IMR-90 (cell line): ENCODE measurements around the gene DMXL1. TPM values are rescaled to one million over a fixed set of nuclear protein-coding genes. Genes with fewer than 3 reads are reported as not detected.

Experiments used
- ATAC-seq: fragments of 200-7000 bp; cut with Tn5 transposase; 2 replicates; pipeline ENCODE4 v1.9.1; 2020; ENCODE audit warnings: low read depth, mild to moderate bottlenecking, moderate library complexity
- BruUV-seq: library from RNA; stranded (reverse); fragments of 400-500 nt; replicated peaks from 2 replicates; lab custom pipeline; 2021; lab: Mats Ljungman, UMichigan
- CTCF ChIA-PET: fragments of 300-600 bp; formaldehyde crosslinking; extraction: SDS; loops from one replicate; lab custom pipeline; 2021; ENCODE audit warnings: antibody characterized with exemption; lab: Yijun Ruan, JAX
- POLR2A ChIA-PET: fragments of 300-600 bp; sonication (Branson Sonifier 250); formaldehyde crosslinking; loops from one replicate; lab custom pipeline; 2022; ENCODE audit warnings: antibody characterized with exemption; ENCODE audit not compliant: unreplicated experiment; lab: Charles Lee
- DNase-seq: peaks from one replicate; pipeline ENCODE4 v3.0.0; 2013
- H2AFZ ChIP-seq: replicated peaks from 2 replicates; pipeline ENCODE3; 2013; ENCODE audit warnings: low read length, mild to moderate bottlenecking; ENCODE audit not compliant: poor library complexity
- H2AK5ac ChIP-seq: 2 replicates; pipeline ENCODE4 v1.6.1; 2013; ENCODE audit warnings: low read depth, low read length, inconsistent platforms
- H2AK9ac ChIP-seq: replicated peaks from 2 replicates; pipeline ENCODE3; 2013; ENCODE audit warnings: mild to moderate bottlenecking, low read depth, low read length, moderate library complexity; ENCODE audit not compliant: poor library complexity
- H2BK120ac ChIP-seq: 2 replicates; pipeline ENCODE4 v1.6.1; 2013; ENCODE audit warnings: low read depth, low read length, inconsistent platforms
- H2BK15ac ChIP-seq: 3 replicates; pipeline ENCODE4 v1.6.1; 2013; ENCODE audit warnings: low read depth, low read length, inconsistent platforms
- H2BK20ac ChIP-seq: 2 replicates; pipeline ENCODE4 v1.6.1; 2013; ENCODE audit warnings: low read depth, mild to moderate bottlenecking, inconsistent platforms, low read length, moderate library complexity
- H2BK5ac ChIP-seq: 2 replicates; pipeline ENCODE4 v1.6.1; 2013; ENCODE audit warnings: mild to moderate bottlenecking, low read depth, low read length, inconsistent platforms; ENCODE audit not compliant: poor library complexity, severe bottlenecking
- H3K14ac ChIP-seq: replicated peaks from 2 replicates; pipeline ENCODE4 v1.6.1; 2013; ENCODE audit warnings: low read depth, low read length, inconsistent platforms
- H3K18ac ChIP-seq: 2 replicates; pipeline ENCODE4 v1.6.1; 2013; ENCODE audit warnings: low read depth, low read length, control low read depth
- H3K23ac ChIP-seq: 2 replicates; pipeline ENCODE4 v1.6.1; 2013; ENCODE audit warnings: low read depth, low read length, inconsistent platforms
- H3K27ac ChIP-seq: 2 replicates; pipeline ENCODE4 v1.5.1; 2013; ENCODE audit warnings: mild to moderate bottlenecking, control low read depth, low read length; ENCODE audit not compliant: insufficient read depth
- H3K27me3 ChIP-seq: 2 replicates; pipeline ENCODE4 v1.6.1; 2013; ENCODE audit warnings: low read length; ENCODE audit not compliant: control insufficient read depth, insufficient read depth
- H3K36me3 ChIP-seq: 2 replicates; pipeline ENCODE4 v1.6.1; 2013; ENCODE audit warnings: low read length, mixed read lengths; ENCODE audit not compliant: control insufficient read depth, insufficient read depth
- H3K4ac ChIP-seq: 2 replicates; pipeline ENCODE4 v1.6.1; 2013; ENCODE audit warnings: low read depth, low read length, inconsistent platforms
- H3K4me1 ChIP-seq: 2 replicates; pipeline ENCODE4 v1.6.1; 2013; ENCODE audit warnings: low read length, mixed read lengths; ENCODE audit not compliant: control insufficient read depth, insufficient read depth
- H3K4me2 ChIP-seq: 2 replicates; pipeline ENCODE4 v1.6.1; 2013; ENCODE audit warnings: low read depth, mild to moderate bottlenecking, control low read depth, low read length, moderate library complexity
- H3K4me3 ChIP-seq: 2 replicates; pipeline ENCODE4 v1.5.1; 2013; ENCODE audit warnings: low read depth, mild to moderate bottlenecking, control low read depth, low read length, moderate library complexity; ENCODE audit not compliant: insufficient read depth
- H3K56ac ChIP-seq: 2 replicates; pipeline ENCODE4 v1.6.1; 2013; ENCODE audit warnings: low read length, inconsistent platforms; ENCODE audit not compliant: insufficient read depth; ENCODE audit errors: extremely low read depth
- H3K79me1 ChIP-seq, 2 experiments: 2 replicates each; pipeline ENCODE4 v1.6.1; 2013; ENCODE audit warnings: low read length in 2 of 2, inconsistent platforms in 1 of 2, low read depth in 1 of 2
- H3K9ac ChIP-seq: 2 replicates; pipeline ENCODE4 v1.6.1; 2013; ENCODE audit warnings: low read depth, low read length, control low read depth
- H3K9me1 ChIP-seq: 2 replicates; pipeline ENCODE4 v1.6.1; 2013; ENCODE audit warnings: low read length, inconsistent platforms; ENCODE audit not compliant: insufficient read depth
- H3K9me3 ChIP-seq: 2 replicates; pipeline ENCODE4 v1.6.1; 2013; ENCODE audit warnings: low read length; ENCODE audit not compliant: control insufficient read depth, insufficient read depth
- H4K20me1 ChIP-seq: 2 replicates; pipeline ENCODE4 v1.6.1; 2013; ENCODE audit warnings: low read length, inconsistent platforms; ENCODE audit not compliant: insufficient read depth
- H4K5ac ChIP-seq: 2 replicates; pipeline ENCODE4 v1.6.1; 2013; ENCODE audit warnings: mild to moderate bottlenecking, low read depth, low read length, control low read depth
- H4K8ac ChIP-seq, 2 experiments: 2 replicates each; pipeline ENCODE4 v1.6.1; 2013; ENCODE audit warnings: low read depth in 2 of 2, low read length in 2 of 2, control low read depth in 1 of 2, inconsistent platforms in 1 of 2
- H4K91ac ChIP-seq: 2 replicates; pipeline ENCODE4 v1.6.1; 2013; ENCODE audit warnings: low read depth, low read length, inconsistent platforms; ENCODE audit not compliant: insufficient read depth
- BHLHE40 ChIP-seq: fragments of 150-350 bp; IDR thresholded peaks from 2 replicates; pipeline ENCODE4 v1.6.1; 2016; ENCODE audit warnings: mild to moderate bottlenecking, low read depth, low read length
- CEBPB ChIP-seq: IDR thresholded peaks from 2 replicates; pipeline ENCODE4 v1.6.1; 2012; ENCODE audit warnings: low read depth, low read length, improper control_type of control experiment
- MAZ ChIP-seq: IDR thresholded peaks from 2 replicates; pipeline ENCODE4 v1.6.1; 2012; ENCODE audit warnings: low read depth, mild to moderate bottlenecking, low read length, improper control_type of control experiment, moderate library complexity, borderline replicate concordance
- MXI1 ChIP-seq: IDR thresholded peaks from 2 replicates; pipeline ENCODE4 v1.6.1; 2012; ENCODE audit warnings: low read depth, mild to moderate bottlenecking, low read length, moderate library complexity, borderline replicate concordance
- NFE2L2 ChIP-seq: fragments of 150-350 bp; IDR thresholded peaks from 2 replicates; pipeline ENCODE4 v1.6.1; 2016; ENCODE audit warnings: low read depth, mild to moderate bottlenecking, low read length
- RCOR1 ChIP-seq: IDR thresholded peaks from 2 replicates; pipeline ENCODE4 v1.6.1; 2012; ENCODE audit warnings: mild to moderate bottlenecking, low read length, improper control_type of control experiment; ENCODE audit not compliant: insufficient replicate concordance
- RFX5 ChIP-seq: IDR thresholded peaks from 2 replicates; pipeline ENCODE4 v1.8.0; 2012; ENCODE audit warnings: low read depth, mild to moderate bottlenecking, low read length, moderate library complexity
- WGBS, 2 experiments: methylation state at CpG; one replicate each; pipeline versions ENCODE4 v1.1.5 to v1.1.7; 2013; ENCODE audit warnings: missing lambda C conversion rate in 2 of 2; ENCODE audit not compliant: insufficient read length in 1 of 2; ENCODE audit errors: extremely low coverage in 2 of 2; 5-methylcytosine and 5-hydroxymethylcytosine counted together
- dilution Hi-C: fragments of 300-500 bp; cut with HindIII; formaldehyde crosslinking; loops from one replicate; pipeline ENCODE4 v1.14.3; 2018; ENCODE audit warnings: low sequenced_read_pairs; ENCODE audit not compliant: unreplicated experiment
- in situ Hi-C: fragments of 300-500 bp; cut with MboI; formaldehyde crosslinking; loops from 3 replicates; pipeline ENCODE4 v1.14.3; 2019; ENCODE audit warnings: low sequenced_read_pairs, inconsistent platforms, mixed read lengths
- intact Hi-C: fragments of 100-400 bp; cut with micrococcal nuclease; formaldehyde crosslinking; loops from 2 replicates; pipeline ENCODE4 v1.10.0; 2022
- polyA plus RNA-seq, 3 experiments: library from polyadenylated mRNA; depleted of rRNA; stranded (reverse); fragments of >200 nt; gene quantifications; 2 replicates each; pipeline ENCODE4 v1.2.3, GENCODE V29; 2012; ENCODE audit warnings: low replicate concordance in 1 of 3
- total RNA-seq: library from RNA; depleted of rRNA; stranded (reverse); fragments of >200 nt; gene quantifications from 2 replicates; pipeline ENCODE4 v1.2.3, GENCODE V29; 2012

Gene DMXL1
- total and polyA plus RNA-seq, 2 of the 4 experiments (the other 2 are of a cell fraction): 8.1 to 21.5 TPM

GRCh38 chr5:119158144-119158543, 87.3 kb downstream of the DMXL1 start:
- DNase-seq (no peak), ATAC-seq (no peak)
- Histone ChIP-seq H3K4ac (no peak overlapping the region), H4K8ac (no peak overlapping the region), H4K20me1 (no peaks in the 10 kb centered on the region), H3K36me3 (peaks cover 5% of the 10 kb centered on the region), H3K9me3 (no peaks in the 10 kb centered on the region), H2BK20ac (no peak overlapping the region), H3K4me2 (no peak overlapping the region), H2BK120ac (no peak overlapping the region), H2AFZ (no peak overlapping the region), H2AK5ac (no peak overlapping the region), H3K9ac (no peak overlapping the region), H3K27me3 (no peaks in the 10 kb centered on the region), H3K23ac (no peak overlapping the region), H3K27ac (no peak overlapping the region), H3K4me1 (no peaks in the 10 kb centered on the region), H3K79me1 (0 out of 4 replicates have a peak, but pooled peaks cover 0 to 4% of the 10 kb centered on the region in 2 experiments), H2BK5ac (no peak overlapping the region), H3K14ac (no peak overlapping the region), H3K18ac (no peak overlapping the region), H2AK9ac (no peak overlapping the region), H4K5ac (no peak overlapping the region), H2BK15ac (no peak overlapping the region), H3K56ac (no peak overlapping the region), H3K9me1 (no peaks in the 10 kb centered on the region; the same call in 1 of the 2 replicates), H3K4me3 (no peak overlapping the region), H4K91ac (no peak overlapping the region)
- in situ Hi-C loops (no loop called here), intact Hi-C loops (no loop called here), dilution Hi-C loops (no loop called here)
- no peak for TF ChIP-seq RFX5
- no peak for TF ChIP-seq CEBPB
- TF ChIP-seq RCOR1: no peak
- TF ChIP-seq NFE2L2: no peak
- TF ChIP-seq MAZ: no peak
- no peak for TF ChIP-seq MXI1
- TF ChIP-seq BHLHE40: no peak
- no CpG with 5 or more reads among the region's 2 CpGs for WGBS, 2 experiments
- ChIA-PET POLR2A (no interaction called here), CTCF (no interaction called here)
- BruUV-seq: no TSS peak
